Measurements from ENCODE around the gene GPR143.

DNA sequence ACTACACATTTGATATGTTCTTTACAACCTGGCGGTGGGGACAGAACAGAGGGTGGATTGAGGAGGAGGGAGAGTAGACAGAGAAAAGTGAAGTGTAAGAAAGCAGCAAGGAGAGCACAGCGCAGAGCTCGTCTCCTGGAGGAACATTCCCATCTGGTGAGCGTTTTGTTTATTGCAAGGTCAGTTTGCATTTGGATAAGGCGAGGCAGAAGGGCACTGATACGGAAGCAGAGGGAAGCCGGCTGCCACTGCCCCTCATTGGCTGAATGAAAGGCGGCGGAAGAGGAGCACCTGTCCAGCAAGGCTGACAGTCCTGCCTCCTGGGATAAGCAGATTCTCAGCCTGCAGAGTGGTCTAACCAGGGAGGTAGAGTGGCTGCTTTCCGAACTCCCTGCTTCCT is 83.2 kb downstream of the GPR143 start:
- TF ChIP-seq, protein P1, sequence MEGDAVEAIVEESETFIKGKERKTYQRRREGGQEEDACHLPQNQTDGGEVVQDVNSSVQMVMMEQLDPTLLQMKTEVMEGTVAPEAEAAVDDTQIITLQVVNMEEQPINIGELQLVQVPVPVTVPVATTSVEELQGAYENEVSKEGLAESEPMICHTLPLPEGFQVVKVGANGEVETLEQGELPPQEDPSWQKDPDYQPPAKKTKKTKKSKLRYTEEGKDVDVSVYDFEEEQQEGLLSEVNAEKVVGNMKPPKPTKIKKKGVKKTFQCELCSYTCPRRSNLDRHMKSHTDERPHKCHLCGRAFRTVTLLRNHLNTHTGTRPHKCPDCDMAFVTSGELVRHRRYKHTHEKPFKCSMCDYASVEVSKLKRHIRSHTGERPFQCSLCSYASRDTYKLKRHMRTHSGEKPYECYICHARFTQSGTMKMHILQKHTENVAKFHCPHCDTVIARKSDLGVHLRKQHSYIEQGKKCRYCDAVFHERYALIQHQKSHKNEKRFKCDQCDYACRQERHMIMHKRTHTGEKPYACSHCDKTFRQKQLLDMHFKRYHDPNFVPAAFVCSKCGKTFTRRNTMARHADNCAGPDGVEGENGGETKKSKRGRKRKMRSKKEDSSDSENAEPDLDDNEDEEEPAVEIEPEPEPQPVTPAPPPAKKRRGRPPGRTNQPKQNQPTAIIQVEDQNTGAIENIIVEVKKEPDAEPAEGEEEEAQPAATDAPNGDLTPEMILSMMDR (IDR thresholded peaks at IDR 0.05; ENCODE audit: insufficient read depth, low read length): no peak
- TF ChIP-seq GABPA (IDR thresholded peaks at IDR 0.05; ENCODE audit: low read depth) (no peak), POLR2AphosphoS5 (IDR thresholded peaks at IDR 0.05; ENCODE audit: low read depth) (no peak)
- TF ChIP-seq, protein P2, sequence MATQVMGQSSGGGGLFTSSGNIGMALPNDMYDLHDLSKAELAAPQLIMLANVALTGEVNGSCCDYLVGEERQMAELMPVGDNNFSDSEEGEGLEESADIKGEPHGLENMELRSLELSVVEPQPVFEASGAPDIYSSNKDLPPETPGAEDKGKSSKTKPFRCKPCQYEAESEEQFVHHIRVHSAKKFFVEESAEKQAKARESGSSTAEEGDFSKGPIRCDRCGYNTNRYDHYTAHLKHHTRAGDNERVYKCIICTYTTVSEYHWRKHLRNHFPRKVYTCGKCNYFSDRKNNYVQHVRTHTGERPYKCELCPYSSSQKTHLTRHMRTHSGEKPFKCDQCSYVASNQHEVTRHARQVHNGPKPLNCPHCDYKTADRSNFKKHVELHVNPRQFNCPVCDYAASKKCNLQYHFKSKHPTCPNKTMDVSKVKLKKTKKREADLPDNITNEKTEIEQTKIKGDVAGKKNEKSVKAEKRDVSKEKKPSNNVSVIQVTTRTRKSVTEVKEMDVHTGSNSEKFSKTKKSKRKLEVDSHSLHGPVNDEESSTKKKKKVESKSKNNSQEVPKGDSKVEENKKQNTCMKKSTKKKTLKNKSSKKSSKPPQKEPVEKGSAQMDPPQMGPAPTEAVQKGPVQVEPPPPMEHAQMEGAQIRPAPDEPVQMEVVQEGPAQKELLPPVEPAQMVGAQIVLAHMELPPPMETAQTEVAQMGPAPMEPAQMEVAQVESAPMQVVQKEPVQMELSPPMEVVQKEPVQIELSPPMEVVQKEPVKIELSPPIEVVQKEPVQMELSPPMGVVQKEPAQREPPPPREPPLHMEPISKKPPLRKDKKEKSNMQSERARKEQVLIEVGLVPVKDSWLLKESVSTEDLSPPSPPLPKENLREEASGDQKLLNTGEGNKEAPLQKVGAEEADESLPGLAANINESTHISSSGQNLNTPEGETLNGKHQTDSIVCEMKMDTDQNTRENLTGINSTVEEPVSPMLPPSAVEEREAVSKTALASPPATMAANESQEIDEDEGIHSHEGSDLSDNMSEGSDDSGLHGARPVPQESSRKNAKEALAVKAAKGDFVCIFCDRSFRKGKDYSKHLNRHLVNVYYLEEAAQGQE (IDR thresholded peaks at IDR 0.05; ENCODE audit: insufficient replicate concordance, low read depth): no peak

Data from HL-60 (cell line).